Mononuclear cell (primary cell): Measurements from ENCODE around the gene NYAP2. TPM values are rescaled to one million over a fixed set of nuclear protein-coding genes. Genes with fewer than 3 reads are reported as not detected.

ENCODE experiments used
- H3K27me3 ChIP-seq: 2 replicates; pipeline ENCODE4 v1.6.0; 2011; ENCODE audit warnings: low read length, control low read depth; ENCODE audit not compliant: insufficient read depth
- H3K4me1 ChIP-seq: 2 replicates; pipeline ENCODE4 v1.5.1; 2011; ENCODE audit warnings: mild to moderate bottlenecking, low read length, control low read depth; ENCODE audit not compliant: insufficient read depth
- H3K4me3 ChIP-seq: 2 replicates; pipeline ENCODE4 v1.5.1; 2011; ENCODE audit warnings: mild to moderate bottlenecking, low read length, moderate library complexity
- H3K9me3 ChIP-seq: 2 replicates; pipeline ENCODE4 v1.5.1; 2011; ENCODE audit warnings: low read depth, mild to moderate bottlenecking, control low read depth, low read length
- total RNA-seq: library from RNA; depleted of rRNA; stranded (reverse); fragments of >200 nt; gene quantifications from one replicate; pipeline ENCODE4 v1.2.3, GENCODE V29; 2012

The NYAP2 gene
- total RNA-seq, 1 donor, result 0.10 TPM

- Histone ChIP-seq H3K9me3 (no peaks in the 10 kb centered on the region), H3K4me3 (no peak overlapping the region), H3K4me1 (no peaks in the 10 kb centered on the region), H3K27me3 (no peaks in the 10 kb centered on the region)
These were observed 132.0 kb downstream of the NYAP2 start for GRCh38 chr2:225531559-225531958.

GRCh38 chr2:225532096-225532495 lies 132.6 kb downstream of the NYAP2 start:
- Histone ChIP-seq H3K4me3 (no peak overlapping the region), H3K27me3 (no peaks in the 10 kb centered on the region)

GRCh38 chr2:225534037-225534436 lies 134.5 kb downstream of the NYAP2 start:
- Histone ChIP-seq H3K27me3 (no peaks in the 10 kb centered on the region), H3K4me1 (no peaks in the 10 kb centered on the region), H3K4me3 (no peak overlapping the region), H3K9me3 (no peaks in the 10 kb centered on the region)

More at GRCh38 chr2:225532096-225532495, 132.6 kb downstream of the NYAP2 start:
- H3K4me1 ChIP-seq, result no peaks in the 10 kb centered on the region
- H3K9me3 ChIP-seq, result no peaks in the 10 kb centered on the region

- no peaks in the 10 kb centered on the region for H3K27me3 ChIP-seq
- H3K4me1 ChIP-seq, result no peaks in the 10 kb centered on the region
- H3K4me3 ChIP-seq, result no peak overlapping the region
- H3K9me3 ChIP-seq, result no peaks in the 10 kb centered on the region
These were observed 135.2 kb downstream of the NYAP2 start for GRCh38 chr2:225534697-225535096.

- Histone ChIP-seq H3K27me3 (no peaks in the 10 kb centered on the region), H3K4me3 (no peak overlapping the region), H3K9me3 (no peaks in the 10 kb centered on the region), H3K4me1 (no peaks in the 10 kb centered on the region)
These were observed 136.5 kb downstream of the NYAP2 start for GRCh38 chr2:225536036-225536435.

GRCh38 chr2:225543626-225544025 lies 144.1 kb downstream of the NYAP2 start:
- Histone ChIP-seq H3K4me3 (no peak overlapping the region), H3K4me1 (no peaks in the 10 kb centered on the region), H3K9me3 (no peaks in the 10 kb centered on the region), H3K27me3 (no peaks in the 10 kb centered on the region)

- no peaks in the 10 kb centered on the region for H3K4me1 ChIP-seq
- H3K9me3 ChIP-seq, result no peaks in the 10 kb centered on the region
- no peak overlapping the region for H3K4me3 ChIP-seq
These were observed 157.0 kb downstream of the NYAP2 start for GRCh38 chr2:225556461-225556860.

GRCh38 chr2:225558399-225559071 lies 159.0 kb downstream of the NYAP2 start:
- H3K9me3 ChIP-seq, result no peaks in the 10 kb centered on the region
- no peak overlapping the region for H3K4me3 ChIP-seq
- no peaks in the 10 kb centered on the region for H3K27me3 ChIP-seq
- H3K4me1 ChIP-seq, result no peaks in the 10 kb centered on the region

More at GRCh38 chr2:225556461-225556860, 157.0 kb downstream of the NYAP2 start:
- H3K27me3 ChIP-seq, result no peaks in the 10 kb centered on the region

GRCh38 chr2:225559072-225559415 lies 159.5 kb downstream of the NYAP2 start:
- no peaks in the 10 kb centered on the region for H3K4me1 ChIP-seq
- H3K9me3 ChIP-seq, result no peaks in the 10 kb centered on the region
- no peak overlapping the region for H3K4me3 ChIP-seq
- H3K27me3 ChIP-seq, result no peaks in the 10 kb centered on the region

GRCh38 chr2:225566798-225567197 lies 167.3 kb downstream of the NYAP2 start:
- H3K4me1 ChIP-seq, result no peaks in the 10 kb centered on the region
- H3K4me3 ChIP-seq, result no peak overlapping the region
- H3K27me3 ChIP-seq, result no peaks in the 10 kb centered on the region
- H3K9me3 ChIP-seq, result no peaks in the 10 kb centered on the region

- H3K4me1 ChIP-seq, result no peaks in the 10 kb centered on the region
- no peaks in the 10 kb centered on the region for H3K9me3 ChIP-seq
- no peaks in the 10 kb centered on the region for H3K27me3 ChIP-seq
- no peak overlapping the region for H3K4me3 ChIP-seq
These were observed 170.5 kb downstream of the NYAP2 start for GRCh38 chr2:225569995-225570394.

GRCh38 chr2:225573603-225574002 lies 174.1 kb downstream of the NYAP2 start:
- Histone ChIP-seq H3K9me3 (no peaks in the 10 kb centered on the region), H3K4me1 (no peaks in the 10 kb centered on the region), H3K27me3 (no peaks in the 10 kb centered on the region), H3K4me3 (no peak overlapping the region)

- Histone ChIP-seq H3K27me3 (no peaks in the 10 kb centered on the region), H3K4me3 (no peak overlapping the region), H3K9me3 (no peaks in the 10 kb centered on the region), H3K4me1 (no peaks in the 10 kb centered on the region)
These were observed 175.2 kb downstream of the NYAP2 start for GRCh38 chr2:225574582-225575138.

- H3K4me1 ChIP-seq, result no peaks in the 10 kb centered on the region
- no peak overlapping the region for H3K4me3 ChIP-seq
- no peaks in the 10 kb centered on the region for H3K9me3 ChIP-seq
- H3K27me3 ChIP-seq, result no peaks in the 10 kb centered on the region
These were observed 181.6 kb downstream of the NYAP2 start for GRCh38 chr2:225581135-225581534.

- no peaks in the 10 kb centered on the region for H3K27me3 ChIP-seq
- H3K4me1 ChIP-seq, result no peaks in the 10 kb centered on the region
- no peaks in the 10 kb centered on the region for H3K9me3 ChIP-seq
- H3K4me3 ChIP-seq, result no peak overlapping the region
These were observed 182.4 kb downstream of the NYAP2 start for GRCh38 chr2:225581906-225582305.
